ENCODE results near the gene IL18R1.

Gene IL18R1

GRCh38 chr2:102434655-102435381 is 79.2 kb downstream of the IL18R1 start:
- DNase-seq (ENCODE audit: low read depth), result no peak

GRCh38 chr2:102435741-102436140 is 80.1 kb downstream of the IL18R1 start:
- DNase-seq (ENCODE audit: low read depth), result no peak

- DNase-seq (ENCODE audit: low read depth), result no peak
Observed at GRCh38 chr2:102436323-102436722, 80.7 kb downstream of the IL18R1 start.

GRCh38 chr2:102437122-102437521 is 81.5 kb downstream of the IL18R1 start:
- DNase-seq (ENCODE audit: low read depth), result no peak

GRCh38 chr2:102438111-102438510 is 82.5 kb downstream of the IL18R1 start:
- no peak for DNase-seq (ENCODE audit: low read depth)

GRCh38 chr2:102438578-102438977 is 83.0 kb downstream of the IL18R1 start:
- DNase-seq (ENCODE audit: low read depth), result no peak

GRCh38 chr2:102439065-102439695 is 83.6 kb downstream of the IL18R1 start:
- no peak for DNase-seq (ENCODE audit: low read depth)

- DNase-seq (ENCODE audit: low read depth), result no peak
Observed at GRCh38 chr2:102442967-102443828, 87.6 kb downstream of the IL18R1 start.

GRCh38 chr2:102444233-102444632 is 88.6 kb downstream of the IL18R1 start:
- DNase-seq (ENCODE audit: low read depth), result no peak

- DNase-seq (ENCODE audit: low read depth), result no peak
Observed at GRCh38 chr2:102446936-102447335, 91.3 kb downstream of the IL18R1 start.
